CD4-positive, alpha-beta memory T cell (primary cell): ENCODE measurements around the gene SFXN3. TPM values are rescaled to one million over a fixed set of nuclear protein-coding genes. Genes with fewer than 3 reads are reported as not detected.

ENCODE experiments used
- CTCF ChIA-PET: fragments of 350-600 bp; sonication (Branson Sonifier 250); formaldehyde crosslinking; loops from one replicate; lab custom pipeline; 2021; ENCODE audit warnings: inconsistent platforms; ENCODE audit not compliant: partially characterized antibody; lab: Charles Lee
- POLR2A ChIA-PET: fragments of 350-600 bp; sonication (Branson Sonifier 250); formaldehyde crosslinking; loops from one replicate; lab custom pipeline; 2021; ENCODE audit not compliant: partially characterized antibody; lab: Charles Lee
- DNase-seq, 5 donors: peaks; one replicate each; pipeline versions ENCODE4 v3.0.0 to v3.0.0-alpha.2; 2020 to 2022; ENCODE audit warnings: mixed read lengths in 1 of 5
- H3K27ac ChIP-seq: one replicate; pipeline ENCODE4 v1.7.0; 2013; ENCODE audit warnings: low read depth, low read length
- H3K27me3 ChIP-seq: 2 replicates; pipeline ENCODE4 v1.7.0; 2013; ENCODE audit warnings: mild to moderate bottlenecking, low read length, moderate library complexity; ENCODE audit not compliant: insufficient read depth
- H3K36me3 ChIP-seq: 2 replicates; pipeline ENCODE4 v1.7.0; 2013; ENCODE audit warnings: mild to moderate bottlenecking, low read length, moderate library complexity; ENCODE audit not compliant: insufficient read depth
- H3K4me1 ChIP-seq: 2 replicates; pipeline ENCODE4 v1.7.0; 2013; ENCODE audit warnings: mild to moderate bottlenecking, low read length, moderate library complexity; ENCODE audit not compliant: insufficient read depth
- H3K4me3 ChIP-seq, 2 donors: one replicate each; pipeline ENCODE4 v1.7.0; 2013; ENCODE audit warnings: low read length in 2 of 2, mild to moderate bottlenecking in 1 of 2
- H3K9me3 ChIP-seq, 2 donors: one replicate each; pipeline ENCODE4 v1.7.0; 2013; ENCODE audit warnings: low read length in 2 of 2, control low read depth in 1 of 2; ENCODE audit not compliant: control insufficient read depth in 1 of 2
- H3K27ac Mint-ChIP-seq, 7 donors: one replicate each; pipeline ENCODE4 v1.8.0; 2020 to 2021; ENCODE audit warnings: mixed read lengths in 7 of 7, mild to moderate bottlenecking in 6 of 7, inconsistent platforms in 3 of 7, moderate library complexity in 3 of 7
- H3K27me3 Mint-ChIP-seq, 2 donors: one replicate each; pipeline ENCODE4 v1.8.0; 2020 to 2021; ENCODE audit warnings: mixed read lengths in 2 of 2
- H3K36me3 Mint-ChIP-seq, 2 donors: one replicate each; pipeline ENCODE4 v1.8.0; 2020 to 2021; ENCODE audit warnings: mixed read lengths in 2 of 2, inconsistent platforms in 1 of 2, mild to moderate bottlenecking in 1 of 2
- H3K4me1 Mint-ChIP-seq, 4 donors: one replicate each; pipeline ENCODE4 v1.8.0; 2020 to 2021; ENCODE audit warnings: mixed read lengths in 4 of 4, mild to moderate bottlenecking in 1 of 4
- H3K4me3 Mint-ChIP-seq, 8 donors: one replicate each; pipeline ENCODE4 v1.8.0; 2020 to 2021; ENCODE audit warnings: mixed read lengths in 8 of 8, mild to moderate bottlenecking in 7 of 8, moderate library complexity in 6 of 8, inconsistent platforms in 3 of 8
- H3K9me3 Mint-ChIP-seq, 8 donors: one replicate each; pipeline ENCODE4 v1.8.0; 2020 to 2021; ENCODE audit warnings: mixed read lengths in 8 of 8, mild to moderate bottlenecking in 5 of 8, inconsistent platforms in 3 of 8, moderate library complexity in 1 of 8
- intact Hi-C: fragments of 100-400 bp; cut with micrococcal nuclease; formaldehyde crosslinking; loops from one replicate; pipeline ENCODE4 v1.15.1; 2023
- polyA plus RNA-seq, 2 donors: library from polyadenylated mRNA; unstranded; fragments of 300-500 nt; fragmentation: Illumina TruSeq; gene quantifications; one replicate each; pipeline ENCODE4 v1.2.3, GENCODE V29; 2021
- total RNA-seq, 2 experiments: library from RNA; stranded (reverse); gene quantifications; one replicate each; pipeline ENCODE4 v1.2.3, GENCODE V29; 2021

SFXN3 gene
- total and polyA plus RNA-seq, 4 experiments from 2014 or later = 10.8 to 123 (median 69.5) TPM

DNA sequence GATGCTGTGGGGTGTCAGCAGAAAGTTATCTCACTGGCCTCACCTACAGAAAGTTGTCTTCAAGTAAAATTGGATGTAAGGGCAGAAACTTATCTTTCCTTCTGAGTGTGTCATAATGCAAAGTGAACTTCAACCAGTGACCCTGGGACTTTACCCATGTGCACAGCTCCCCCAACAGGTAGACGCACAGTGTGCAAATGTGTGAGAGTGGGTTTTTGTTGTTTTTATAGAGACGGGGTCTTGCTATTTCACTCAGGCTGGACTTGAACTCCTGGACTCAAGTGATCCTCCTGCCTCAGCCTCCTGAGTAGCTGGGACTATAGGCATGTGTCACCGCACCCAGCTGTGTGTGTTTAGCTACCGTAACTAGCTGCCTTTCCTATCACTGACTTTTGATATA, 24.4 kb downstream of the SFXN3 start:
- no peak overlapping the region for H3K4me3 Mint-ChIP-seq

DNA sequence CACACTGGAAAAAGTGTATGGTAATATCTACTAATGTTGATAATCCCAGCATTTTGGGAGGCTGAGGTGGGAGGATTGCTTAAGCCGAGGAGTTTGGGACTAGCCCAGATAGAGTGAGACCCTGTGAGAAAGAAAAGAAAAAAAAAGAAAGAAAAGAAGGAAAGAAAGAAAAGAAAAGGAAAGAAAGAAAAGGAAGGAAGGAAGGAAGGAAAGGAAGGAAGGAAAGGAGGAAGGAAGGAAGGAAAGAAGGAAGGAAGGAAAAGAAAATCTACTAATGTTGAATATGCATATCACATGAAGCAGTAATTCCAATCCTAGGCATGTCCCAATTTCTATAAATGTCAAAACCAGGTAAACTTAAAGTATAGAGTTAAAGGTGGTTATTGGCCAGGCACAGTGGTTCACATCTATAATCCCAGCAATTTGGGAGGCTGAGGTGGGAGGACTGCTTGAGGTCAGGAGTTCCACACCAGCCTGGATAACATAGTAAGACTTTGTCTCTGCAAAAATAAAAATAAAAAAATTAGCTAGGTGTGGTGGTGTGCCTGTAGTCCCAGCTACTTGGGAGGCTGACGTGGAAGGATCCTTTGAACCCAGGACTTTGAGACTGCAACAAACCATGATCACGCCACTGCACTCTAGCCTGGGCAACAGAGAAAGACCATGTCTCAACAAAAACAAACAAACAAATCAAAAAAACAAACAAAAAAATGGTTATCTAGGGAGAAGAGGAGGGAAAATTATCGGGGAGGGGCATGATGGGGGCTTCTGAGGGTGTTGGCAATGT, 25.5 kb downstream of the SFXN3 start:
- DNase-seq = no peak
- Histone ChIP-seq H3K4me3 (no peak overlapping the region), H3K9me3 (no peaks in the 10 kb centered on the region), H3K4me1 (peaks cover 9% of the 10 kb centered on the region), H3K36me3 (no peaks in the 10 kb centered on the region), H3K27ac (no peak overlapping the region), H3K27me3 (peaks cover 5% of the 10 kb centered on the region)
- ChIA-PET POLR2A (no interaction called here), CTCF (interaction anchor here (0.6 to 26.6 kb wide), 5 partner anchors 7 to 38 kb away, joined by 3 to 645 read pairs (median 13); partner anchors contain the start of gene KAZALD1)
- Mint-ChIP-seq H3K27ac (no peak overlapping the region), H3K36me3 (peaks cover 0 to 2% of the 10 kb centered on the region in 2 donors), H3K9me3 (no peaks in the 10 kb centered on the region), H3K4me1 (peaks cover 8 to 16% (median 11%) of the 10 kb centered on the region in 4 donors), H3K27me3 (peaks cover 0 to 2% of the 10 kb centered on the region in 2 donors), H3K4me3 (no peak overlapping the region)
- intact Hi-C loops = no loop called here

More for the DNA sequence above, 24.4 kb downstream of the SFXN3 start:
- Mint-ChIP-seq H3K27ac (no peak overlapping the region), H3K9me3 (no peaks in the 10 kb centered on the region), H3K27me3 (peaks cover 5 to 6% of the 10 kb centered on the region in 2 donors), H3K4me1 (peaks cover 5 to 16% (median 11%) of the 10 kb centered on the region in 4 donors), H3K36me3 (no peaks in the 10 kb centered on the region)
- DNase-seq = no peak
- no peak overlapping the region for H3K4me3 ChIP-seq
- CTCF ChIA-PET = interaction anchor here (0.5 to 26.6 kb wide), 6 partner anchors 7 to 862 kb away, joined by 3 to 645 read pairs (median 5); partner anchors contain the start of gene KAZALD1
- H3K27ac ChIP-seq = no peak overlapping the region
- H3K4me1 ChIP-seq = peaks cover 6% of the 10 kb centered on the region
- intact Hi-C loops = no loop called here
- no peaks in the 10 kb centered on the region for H3K36me3 ChIP-seq
- H3K27me3 ChIP-seq = peaks cover 11% of the 10 kb centered on the region
- no peaks in the 10 kb centered on the region for H3K9me3 ChIP-seq
- POLR2A ChIA-PET = no interaction called here

DNA sequence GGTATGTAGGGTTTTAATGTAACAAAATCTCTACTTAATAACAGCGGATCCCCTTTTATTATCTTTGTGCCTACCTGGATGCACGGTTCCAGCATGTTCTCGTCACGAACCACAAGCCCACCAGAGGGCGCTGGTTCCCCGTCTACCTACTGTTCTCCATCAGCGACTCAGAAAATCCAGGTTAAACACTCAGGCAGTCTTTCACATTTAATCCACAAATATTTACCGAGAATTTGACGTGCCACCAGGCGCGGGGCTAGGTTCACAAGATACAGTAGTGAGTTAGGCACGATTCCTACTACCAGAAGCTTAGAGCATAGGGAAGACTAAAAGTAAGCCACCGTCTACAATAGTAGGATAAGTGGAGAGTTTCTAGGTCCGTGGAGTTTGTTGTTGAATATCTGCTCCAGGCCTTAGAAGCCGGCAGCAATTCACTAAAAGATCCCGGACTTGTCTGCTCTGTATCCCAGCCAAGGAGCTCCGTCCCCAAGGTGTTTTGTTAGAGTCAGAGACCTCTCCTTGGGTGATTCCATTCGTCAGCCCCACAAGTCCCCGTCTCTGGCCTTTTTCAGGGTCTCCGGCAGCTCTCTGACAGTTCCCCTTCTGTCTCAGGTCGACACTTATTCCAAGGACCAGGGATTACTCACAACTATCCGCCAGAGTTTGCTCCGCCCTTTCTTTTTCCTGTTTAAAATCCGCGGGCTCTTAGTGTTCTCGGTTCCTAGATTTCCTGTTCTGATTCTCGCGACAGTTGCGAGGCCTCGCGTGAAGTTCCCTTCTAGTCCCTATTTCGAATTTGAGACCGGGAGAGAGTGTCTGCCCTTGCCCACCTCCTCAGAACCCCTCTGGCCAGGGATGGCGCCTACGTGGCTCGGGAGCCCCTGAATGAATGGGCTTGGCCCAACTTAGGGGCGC, 29.3 kb downstream of the SFXN3 start:
- DNase-seq = peak; percentile 80 to 98 (median 94)
- Histone ChIP-seq H3K4me3 (peak overlapping the region; percentile 99 to 100), H3K4me1 (peaks cover 28% of the 10 kb centered on the region), H3K27me3 (peaks cover 23% of the 10 kb centered on the region), H3K36me3 (no peaks in the 10 kb centered on the region), H3K9me3 (no peaks in the 10 kb centered on the region), H3K27ac (peak overlapping the region; percentile 92)
- Mint-ChIP-seq H3K36me3 (peaks cover 0 to 2% of the 10 kb centered on the region in 2 donors), H3K27me3 (peaks cover 14 to 17% of the 10 kb centered on the region in 2 donors), H3K4me1 (peaks cover 14 to 35% (median 22%) of the 10 kb centered on the region in 4 donors), H3K27ac (peak overlapping the region; percentile 88 to 99 (median 98)), H3K9me3 (no peaks in the 10 kb centered on the region), H3K4me3 (peak overlapping the region; percentile 92 to 98 (median 95))
- intact Hi-C loops = loop anchor here (1.0 to 10.0 kb wide), 6 partner anchors 8 to 295 kb away; partner anchors contain the start of genes BTRC, PDZD7, SFXN3 and SLF2
- POLR2A ChIA-PET = interaction anchor here (0.8 to 4.7 kb wide), 5 partner anchors 9 to 63 kb away, joined by 3 to 33 read pairs (median 8); partner anchors contain the start of genes PDZD7 and SFXN3
- CTCF ChIA-PET = interaction anchor here (0.7 to 26.6 kb wide), 10 partner anchors 3 to 110 kb away, joined by 3 to 645 read pairs (median 7); partner anchors contain the start of genes KAZALD1 and SFXN3

DNA sequence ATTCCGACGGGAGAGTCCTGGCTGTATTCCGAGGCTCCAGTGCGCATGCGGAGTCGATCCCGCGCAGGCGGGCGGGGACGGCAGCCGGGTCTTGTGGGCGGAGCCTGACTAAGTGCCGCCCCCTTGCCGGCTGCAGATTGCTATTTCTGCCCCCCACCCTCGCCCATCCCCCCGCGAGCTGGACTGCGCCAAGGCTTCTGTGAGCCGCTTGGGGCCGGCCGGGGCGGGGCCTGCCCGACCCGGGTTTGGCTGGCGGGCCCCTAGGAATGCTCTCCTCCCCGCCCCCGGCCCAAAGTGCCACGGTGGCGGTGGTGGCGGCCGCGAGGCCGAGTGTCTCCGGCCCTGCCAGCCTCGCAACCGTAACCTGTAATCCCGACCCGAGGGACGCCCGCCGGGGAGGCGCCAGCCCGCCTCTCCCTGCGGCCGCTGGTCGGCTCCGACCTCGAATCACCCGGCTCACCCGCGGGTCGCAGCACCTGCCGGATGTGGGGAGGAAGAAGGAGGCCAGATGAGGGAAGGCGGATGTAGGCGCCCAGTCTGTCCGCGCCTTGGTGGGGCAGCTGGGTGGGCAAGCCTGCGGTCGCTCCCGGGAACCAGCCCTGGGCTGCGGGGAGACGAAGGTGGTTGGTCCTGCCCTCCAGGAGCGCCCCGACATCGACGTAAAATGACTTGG, 30.1 kb downstream of the SFXN3 start:
- DNase-seq = peak in 2 of 5 donors; percentile 88 to 93
- intact Hi-C loops = loop anchor here (1.0 to 10.0 kb wide), 8 partner anchors 7 to 294 kb away; partner anchors contain the start of genes BTRC, PDZD7, SFXN3 and SLF2
- H3K9me3 ChIP-seq = no peaks in the 10 kb centered on the region
- H3K4me3 Mint-ChIP-seq = peak overlapping the region; percentile 92 to 98 (median 95)
- H3K4me1 Mint-ChIP-seq = peaks cover 14 to 43% (median 27%) of the 10 kb centered on the region in 4 donors
- H3K4me3 ChIP-seq = peak overlapping the region; percentile 99 to 100
- ChIA-PET CTCF (interaction anchor here (0.7 to 26.6 kb wide), 10 partner anchors 2 to 81 kb away, joined by 3 to 645 read pairs (median 8); partner anchors contain the start of genes KAZALD1 and SFXN3), POLR2A (interaction anchor here (0.8 to 4.7 kb wide), 6 partner anchors 8 to 63 kb away, joined by 3 to 33 read pairs (median 12); partner anchors contain the start of genes PDZD7 and SFXN3)
- H3K27me3 ChIP-seq = peaks cover 31% of the 10 kb centered on the region
- H3K27me3 Mint-ChIP-seq = peaks cover 21 to 25% of the 10 kb centered on the region in 2 donors
- no peaks in the 10 kb centered on the region for H3K36me3 ChIP-seq
- H3K27ac Mint-ChIP-seq = peak overlapping the region; percentile 88 to 99 (median 98)
- H3K36me3 Mint-ChIP-seq = peaks cover 0 to 2% of the 10 kb centered on the region in 2 donors
- no peaks in the 10 kb centered on the region for H3K9me3 Mint-ChIP-seq
- H3K27ac ChIP-seq = peak overlapping the region; percentile 92
- peaks cover 31% of the 10 kb centered on the region for H3K4me1 ChIP-seq

DNA sequence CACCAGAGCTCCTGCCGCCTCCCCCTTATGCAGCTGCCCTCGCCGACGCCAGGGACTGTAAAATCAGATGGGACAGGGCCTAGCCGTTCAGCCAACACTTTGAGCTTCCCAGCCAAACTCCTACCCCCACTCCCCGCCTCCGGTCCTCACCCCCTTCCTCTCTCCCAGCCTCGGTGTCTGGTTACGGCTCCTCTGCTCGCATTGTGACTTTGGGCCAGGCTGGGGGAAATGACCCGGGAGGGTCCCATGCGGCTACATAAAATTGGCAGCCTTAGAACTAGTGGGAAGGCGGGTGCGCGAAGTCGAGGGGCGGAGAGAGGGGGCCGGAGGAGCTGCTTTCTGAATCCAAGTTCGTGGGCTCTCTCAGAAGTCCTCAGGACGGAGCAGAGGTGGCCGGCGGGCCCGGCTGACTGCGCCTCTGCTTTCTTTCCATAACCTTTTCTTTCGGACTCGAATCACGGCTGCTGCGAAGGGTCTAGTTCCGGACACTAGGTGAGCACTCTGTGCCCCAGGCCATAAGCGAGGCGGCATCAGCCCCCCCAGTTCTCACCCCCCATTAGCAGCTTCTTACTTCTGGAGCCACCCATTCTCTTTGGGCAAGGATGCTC, 30.7 kb downstream of the SFXN3 start, which contains the start of gene KAZALD1:
TSS of gene KAZALD1 (plus strand) at position 366 of the 608 bp plus-strand sequence. CDS start 604 bp downstream, outside the sequence.
- peaks cover 37% of the 10 kb centered on the region for H3K4me1 ChIP-seq
- no peaks in the 10 kb centered on the region for H3K9me3 ChIP-seq
- H3K27ac ChIP-seq = peak within 1 kb of the TSS; percentile 92
- POLR2A ChIA-PET = interaction anchor here (1.9 to 4.7 kb wide), 5 partner anchors 10 to 64 kb away, joined by 8 to 33 read pairs (median 16); partner anchors contain the start of genes PDZD7 and SFXN3
- Mint-ChIP-seq H3K9me3 (no peaks in the 10 kb centered on the region), H3K36me3 (peaks cover 0 to 2% of the 10 kb centered on the region in 2 donors), H3K4me3 (peak within 1 kb of the TSS; percentile 92 to 98 (median 95)), H3K27me3 (peaks cover 21 to 31% of the 10 kb centered on the region in 2 donors), H3K27ac (peak within 1 kb of the TSS; percentile 88 to 99 (median 98)), H3K4me1 (peaks cover 14 to 49% (median 29%) of the 10 kb centered on the region in 4 donors)
- no peaks in the 10 kb centered on the region for H3K36me3 ChIP-seq
- CTCF ChIA-PET = interaction anchor here (1.0 to 26.6 kb wide), 6 partner anchors 2 to 64 kb away, joined by 3 to 645 read pairs (median 12); partner anchors contain the start of genes KAZALD1 and SFXN3
- peaks cover 38% of the 10 kb centered on the region for H3K27me3 ChIP-seq
- DNase-seq = no peak
- intact Hi-C loops = loop anchor here (1.0 to 10.0 kb wide), 4 partner anchors 47 to 293 kb away; partner anchors contain the start of genes BTRC and SLF2
- peak within 1 kb of the TSS; percentile 99 to 100 for H3K4me3 ChIP-seq
